ENCODE data around the gene CENPT. TPM values are rescaled to one million over a fixed set of nuclear protein-coding genes. Genes with fewer than 3 reads are reported as not detected.

CENPT gene
- total and polyA plus RNA-seq, 2 donors (not counting 1 experiment from before 2014, with no cell fraction given) = 23.1 to 30.2 TPM

- Histone ChIP-seq H3K9ac (ENCODE audit: insufficient read depth, low read length) (no peak overlapping the region), H3K4me1 (ENCODE audit: control insufficient read depth, extremely low read depth, insufficient read depth, low read length) (no peaks in the 10 kb centered on the region), H2AFZ (ENCODE audit: low read length) (no peak overlapping the region), H4K20me1 (ENCODE audit: control insufficient read depth, extremely low read depth, insufficient read depth, low read length) (no peaks in the 10 kb centered on the region), H3K36me3 (ENCODE audit: control insufficient read depth, insufficient read depth, low read length) (peaks cover 3% of the 10 kb centered on the region), H3K4me3 (replicated peaks in 1 of 4; ENCODE audit: control extremely low read depth in 1 of 4, insufficient read depth in 1 of 4, low read depth in 3 of 4, low read length in 4 of 4) (no peak overlapping the region), H3K27me3 (ENCODE audit: control insufficient read depth, insufficient read depth, low read length) (no peaks in the 10 kb centered on the region), H3K27ac (ENCODE audit: insufficient read depth, low read length) (no peak overlapping the region), H3K79me2 (ENCODE audit: control insufficient read depth, insufficient read depth, low read length) (no peaks in the 10 kb centered on the region), H3K9me3 (ENCODE audit: control insufficient read depth, insufficient read depth, low read depth, low read length) (no peaks in the 10 kb centered on the region), H3K4me2 (ENCODE audit: extremely low read depth, insufficient read depth, low read length) (no peak overlapping the region)
- peak in 1 of 2 donors; percentile 17 for DNase-seq (ENCODE audit: low read depth in 2 of 2)
- TF ChIP-seq CTCF (conservative IDR thresholded peaks at IDR 0.05 in 1 of 2, IDR thresholded peaks at IDR 0.05 in 1 of 2; ENCODE audit: low read depth in 1 of 2, low read length in 2 of 2) = no peak
- no peak for TF ChIP-seq EZH2 (IDR thresholded peaks at IDR 0.05; ENCODE audit: low read length, missing control alignments)
These were observed 25.0 kb downstream of the CENPT start for GRCh38 chr16:67822511-67822910.

- TF ChIP-seq CTCF (conservative IDR thresholded peaks at IDR 0.05 in 1 of 2, IDR thresholded peaks at IDR 0.05 in 1 of 2; ENCODE audit: low read depth in 1 of 2, low read length in 2 of 2) = no peak
- TF ChIP-seq EZH2 (IDR thresholded peaks at IDR 0.05; ENCODE audit: low read length, missing control alignments) = no peak
- H3K9me3 ChIP-seq (ENCODE audit: control insufficient read depth, insufficient read depth, low read depth, low read length) = no peaks in the 10 kb centered on the region
- H3K4me2 ChIP-seq (ENCODE audit: extremely low read depth, insufficient read depth, low read length) = no peak overlapping the region
- no peaks in the 10 kb centered on the region for H3K4me1 ChIP-seq (ENCODE audit: control insufficient read depth, extremely low read depth, insufficient read depth, low read length)
- no peak overlapping the region for H2AFZ ChIP-seq (ENCODE audit: low read length)
- no peak overlapping the region for H3K27ac ChIP-seq (ENCODE audit: insufficient read depth, low read length)
- H3K27me3 ChIP-seq (ENCODE audit: control insufficient read depth, insufficient read depth, low read length) = no peaks in the 10 kb centered on the region
- H3K79me2 ChIP-seq (ENCODE audit: control insufficient read depth, insufficient read depth, low read length) = no peaks in the 10 kb centered on the region
- H3K4me3 ChIP-seq (replicated peaks in 1 of 4; ENCODE audit: control extremely low read depth in 1 of 4, insufficient read depth in 1 of 4, low read depth in 3 of 4, low read length in 4 of 4) = no peak overlapping the region
- no peak overlapping the region for H3K9ac ChIP-seq (ENCODE audit: insufficient read depth, low read length)
- DNase-seq (ENCODE audit: low read depth in 2 of 2) = no peak
- no peaks in the 10 kb centered on the region for H4K20me1 ChIP-seq (ENCODE audit: control insufficient read depth, extremely low read depth, insufficient read depth, low read length)
- H3K36me3 ChIP-seq (ENCODE audit: control insufficient read depth, insufficient read depth, low read length) = no peaks in the 10 kb centered on the region
These were observed 26.8 kb downstream of the CENPT start for GRCh38 chr16:67820608-67821259.

- H3K9ac ChIP-seq (ENCODE audit: insufficient read depth, low read length) = no peak overlapping the region
- no peak overlapping the region for H3K4me2 ChIP-seq (ENCODE audit: extremely low read depth, insufficient read depth, low read length)
- no peaks in the 10 kb centered on the region for H3K9me3 ChIP-seq (ENCODE audit: control insufficient read depth, insufficient read depth, low read depth, low read length)
- H3K27me3 ChIP-seq (ENCODE audit: control insufficient read depth, insufficient read depth, low read length) = no peaks in the 10 kb centered on the region
- H2AFZ ChIP-seq (ENCODE audit: low read length) = no peak overlapping the region
- no peaks in the 10 kb centered on the region for H3K4me1 ChIP-seq (ENCODE audit: control insufficient read depth, extremely low read depth, insufficient read depth, low read length)
- no peaks in the 10 kb centered on the region for H3K79me2 ChIP-seq (ENCODE audit: control insufficient read depth, insufficient read depth, low read length)
- no peak overlapping the region for H3K4me3 ChIP-seq (replicated peaks in 1 of 4; ENCODE audit: control extremely low read depth in 1 of 4, insufficient read depth in 1 of 4, low read depth in 3 of 4, low read length in 4 of 4)
- H3K27ac ChIP-seq (ENCODE audit: insufficient read depth, low read length) = no peak overlapping the region
- H3K36me3 ChIP-seq (ENCODE audit: control insufficient read depth, insufficient read depth, low read length) = no peaks in the 10 kb centered on the region
- no peak for TF ChIP-seq CTCF (conservative IDR thresholded peaks at IDR 0.05 in 1 of 2, IDR thresholded peaks at IDR 0.05 in 1 of 2; ENCODE audit: low read depth in 1 of 2, low read length in 2 of 2)
- no peak for TF ChIP-seq EZH2 (IDR thresholded peaks at IDR 0.05; ENCODE audit: low read length, missing control alignments)
- no peaks in the 10 kb centered on the region for H4K20me1 ChIP-seq (ENCODE audit: control insufficient read depth, extremely low read depth, insufficient read depth, low read length)
- no peak for DNase-seq (ENCODE audit: low read depth in 2 of 2)
These were observed 32.9 kb downstream of the CENPT start for GRCh38 chr16:67814567-67814966.
